ENCODE data around the gene MACC1. TPM values are rescaled to one million over a fixed set of nuclear protein-coding genes. Genes with fewer than 3 reads are reported as not detected.
A peak's percentile ranks its signal among the peaks of the same experiment; 100 is the strongest.

Gene MACC1
- total RNA-seq, 1 donor: 0.18 TPM

- no peak for DNase-seq (ENCODE audit: low read depth)
- TF ChIP-seq, protein P1, sequence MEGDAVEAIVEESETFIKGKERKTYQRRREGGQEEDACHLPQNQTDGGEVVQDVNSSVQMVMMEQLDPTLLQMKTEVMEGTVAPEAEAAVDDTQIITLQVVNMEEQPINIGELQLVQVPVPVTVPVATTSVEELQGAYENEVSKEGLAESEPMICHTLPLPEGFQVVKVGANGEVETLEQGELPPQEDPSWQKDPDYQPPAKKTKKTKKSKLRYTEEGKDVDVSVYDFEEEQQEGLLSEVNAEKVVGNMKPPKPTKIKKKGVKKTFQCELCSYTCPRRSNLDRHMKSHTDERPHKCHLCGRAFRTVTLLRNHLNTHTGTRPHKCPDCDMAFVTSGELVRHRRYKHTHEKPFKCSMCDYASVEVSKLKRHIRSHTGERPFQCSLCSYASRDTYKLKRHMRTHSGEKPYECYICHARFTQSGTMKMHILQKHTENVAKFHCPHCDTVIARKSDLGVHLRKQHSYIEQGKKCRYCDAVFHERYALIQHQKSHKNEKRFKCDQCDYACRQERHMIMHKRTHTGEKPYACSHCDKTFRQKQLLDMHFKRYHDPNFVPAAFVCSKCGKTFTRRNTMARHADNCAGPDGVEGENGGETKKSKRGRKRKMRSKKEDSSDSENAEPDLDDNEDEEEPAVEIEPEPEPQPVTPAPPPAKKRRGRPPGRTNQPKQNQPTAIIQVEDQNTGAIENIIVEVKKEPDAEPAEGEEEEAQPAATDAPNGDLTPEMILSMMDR (IDR thresholded peaks at IDR 0.05; ENCODE audit: insufficient read depth, low read length): no peak
- no peak overlapping the region for H3K4me3 ChIP-seq (ENCODE audit: low read depth, low read length)
Observed at GRCh38 chr7:20232848-20233247, 15.7 kb upstream of the MACC1 start.

- TF ChIP-seq, protein P1 (IDR thresholded peaks at IDR 0.05; ENCODE audit: insufficient read depth, low read length): no peak
- no peak overlapping the region for H3K4me3 ChIP-seq (ENCODE audit: low read depth, low read length)
- peak; percentile 93 for DNase-seq (ENCODE audit: low read depth)
Observed at GRCh38 chr7:20229646-20230500, 12.7 kb upstream of the MACC1 start.

GRCh38 chr7:20229081-20229480, 11.9 kb upstream of the MACC1 start:
- no peak overlapping the region for H3K4me3 ChIP-seq (ENCODE audit: low read depth, low read length)
- TF ChIP-seq, protein P1 (IDR thresholded peaks at IDR 0.05; ENCODE audit: insufficient read depth, low read length): no peak
- no peak for DNase-seq (ENCODE audit: low read depth)

- H3K4me3 ChIP-seq (ENCODE audit: low read depth, low read length): no peak overlapping the region
- no peak for DNase-seq (ENCODE audit: low read depth)
- TF ChIP-seq, protein P1 (IDR thresholded peaks at IDR 0.05; ENCODE audit: insufficient read depth, low read length): no peak
Observed at GRCh38 chr7:20228654-20229053, 11.5 kb upstream of the MACC1 start.

GRCh38 chr7:20227291-20227795, 10.2 kb upstream of the MACC1 start:
- TF ChIP-seq, protein P1 (IDR thresholded peaks at IDR 0.05; ENCODE audit: insufficient read depth, low read length): no peak
- H3K4me3 ChIP-seq (ENCODE audit: low read depth, low read length): no peak overlapping the region
- DNase-seq (ENCODE audit: low read depth): no peak

DNA sequence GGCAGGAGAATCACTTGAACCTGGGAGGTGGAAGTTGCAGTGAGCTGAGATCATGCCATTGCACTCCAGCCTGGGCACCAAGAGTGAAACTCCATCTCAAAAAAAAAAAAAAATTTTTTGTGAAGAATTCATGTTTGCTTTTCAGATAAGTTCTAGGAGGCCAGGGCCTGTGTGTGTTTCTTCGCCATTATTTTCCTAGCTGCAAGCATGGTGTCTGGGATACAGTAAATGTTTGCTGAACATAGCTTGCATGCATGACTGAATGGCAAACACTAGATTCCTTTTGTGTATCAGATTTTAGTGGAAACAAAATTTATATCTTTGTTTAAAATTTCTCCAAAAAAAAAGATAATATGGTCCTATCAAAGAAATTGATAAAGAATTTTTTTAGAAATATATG, 9.7 kb upstream of the MACC1 start:
- no peak for DNase-seq (ENCODE audit: low read depth)
- TF ChIP-seq, protein P1 (IDR thresholded peaks at IDR 0.05; ENCODE audit: insufficient read depth, low read length): no peak

More for the DNA sequence above, 9.7 kb upstream of the MACC1 start:
- H3K4me3 ChIP-seq (ENCODE audit: low read depth, low read length): no peak overlapping the region

Data from fibroblast of the aortic adventitia (primary cell).